PC-3 (cell line): ENCODE results near the gene GSX1. TPM values are rescaled to one million over a fixed set of nuclear protein-coding genes. Genes with fewer than 3 reads are reported as not detected.

Experiments used
- ATAC-seq: fragments of 200-7000 bp; cut with Tn5 transposase; 2 replicates; pipeline ENCODE4 v1.9.1; 2020; ENCODE audit warnings: mild to moderate bottlenecking, moderate library complexity
- BruUV-seq: library from RNA; stranded (reverse); fragments of 400-500 nt; replicated peaks from 2 replicates; lab custom pipeline; 2021; lab: Mats Ljungman, UMichigan
- CTCF ChIA-PET: fragments of 300-600 bp; sonication (Branson Sonifier 250); formaldehyde crosslinking; loops from one replicate; lab custom pipeline; 2022; ENCODE audit warnings: antibody characterized with exemption; lab: Charles Lee
- POLR2A ChIA-PET: fragments of 300-600 bp; sonication (Branson Sonifier 250); formaldehyde crosslinking; loops from one replicate; lab custom pipeline; 2022; ENCODE audit warnings: antibody characterized with exemption; ENCODE audit not compliant: unreplicated experiment; lab: Charles Lee
- DNase-seq: peaks from one replicate; pipeline ENCODE4 v3.0.0-alpha.2; 2015
- H2AFZ ChIP-seq: fragments of 300-600 bp; sonication (generic); 2 replicates; pipeline ENCODE4 v1.6.0; 2016; ENCODE audit warnings: antibody characterized with exemption, low read length
- H3F3A ChIP-seq: fragments of 300-600 bp; sonication (generic); one replicate; pipeline ENCODE4 v1.6.0; 2017; ENCODE audit warnings: antibody characterized with exemption, low read length, control low read depth, mild to moderate bottlenecking; ENCODE audit not compliant: unreplicated experiment
- H3K27ac ChIP-seq: fragments of 300-600 bp; sonication (generic); 2 replicates; pipeline ENCODE4 v1.5.1; 2016; ENCODE audit warnings: mild to moderate bottlenecking, low read length
- H3K27me3 ChIP-seq: fragments of 300-600 bp; sonication (generic); 2 replicates; pipeline ENCODE4 v1.6.1; 2016; ENCODE audit warnings: low read length, mixed read lengths
- H3K36me3 ChIP-seq: fragments of 300-600 bp; sonication (generic); 2 replicates; pipeline ENCODE4 v1.6.1; 2016; ENCODE audit warnings: low read depth, mixed run types, low read length, mixed read lengths
- H3K4me1 ChIP-seq: fragments of 300-600 bp; sonication (generic); 2 replicates; pipeline ENCODE4 v1.5.1; 2016; ENCODE audit warnings: low read length; ENCODE audit not compliant: insufficient read depth
- H3K4me2 ChIP-seq: fragments of 300-600 bp; sonication (generic); 2 replicates; pipeline ENCODE4 v1.6.0; 2016; ENCODE audit warnings: low read length
- H3K4me3 ChIP-seq: fragments of 300-600 bp; sonication (generic); 2 replicates; pipeline ENCODE4 v1.5.1; 2016; ENCODE audit warnings: mild to moderate bottlenecking, low read length, mixed read lengths
- H3K79me2 ChIP-seq: fragments of 300-600 bp; sonication (generic); 2 replicates; pipeline ENCODE4 v1.6.1; 2017; ENCODE audit warnings: low read length, mixed read lengths
- H3K9ac ChIP-seq: fragments of 300-600 bp; sonication (generic); 2 replicates; pipeline ENCODE4 v1.6.0; 2016; ENCODE audit warnings: mild to moderate bottlenecking, low read length
- H3K9me2 ChIP-seq: fragments of 300-600 bp; sonication (generic); replicated peaks from 2 replicates; pipeline ENCODE4 v1.6.1; 2016; ENCODE audit warnings: mixed run types, low read length, mixed read lengths
- H3K9me3 ChIP-seq: fragments of 300-600 bp; sonication (generic); 2 replicates; pipeline ENCODE4 v1.6.1; 2016; ENCODE audit warnings: low read length, mixed read lengths
- H4K20me1 ChIP-seq: fragments of 300-600 bp; sonication (generic); 2 replicates; pipeline ENCODE4 v1.6.1; 2016; ENCODE audit warnings: low read length, mixed read lengths
- CTCF ChIP-seq: fragments of 300-600 bp; sonication (generic); conservative IDR thresholded peaks from 2 replicates; pipeline ENCODE4 v1.5.1; 2017; ENCODE audit warnings: antibody characterized with exemption, low read depth, mild to moderate bottlenecking, low read length
- EZH2 ChIP-seq: fragments of 300-600 bp; sonication (generic); IDR thresholded peaks from one replicate; pipeline ENCODE4 v1.6.1; 2017; ENCODE audit warnings: antibody characterized with exemption, mild to moderate bottlenecking, low read length; ENCODE audit not compliant: unreplicated experiment
- EZH2phosphoT487 ChIP-seq: fragments of 300-600 bp; sonication (generic); IDR thresholded peaks from 2 replicates; pipeline ENCODE4 v1.6.1; 2018; ENCODE audit warnings: mild to moderate bottlenecking, antibody characterized with exemption, low read length, borderline replicate concordance
- intact Hi-C: fragments of 100-400 bp; cut with micrococcal nuclease; formaldehyde crosslinking; loops from 2 replicates; pipeline ENCODE4 v1.9.0; 2023
- total RNA-seq: library from RNA; depleted of rRNA; stranded (reverse); fragments of >200 nt; gene quantifications from 2 replicates; pipeline ENCODE4 v1.2.3, GENCODE V29; 2014

Gene GSX1
- total RNA-seq, 1 experiment from 2014 or later = not detected

GRCh38 chr13:27830010-27830409, 37.7 kb downstream of the GSX1 start:
- intact Hi-C loops = loop anchor here (1.0 kb wide), 2 partner anchors 123 to 154 kb away; no protein-coding TSS in a partner anchor
- DNase-seq (peak; percentile 57), ATAC-seq (peak; percentile 63)
- H3K79me2 ChIP-seq = no peaks in the 10 kb centered on the region
- no peak overlapping the region for H3K27ac ChIP-seq
- H3F3A ChIP-seq = no peaks in the 10 kb centered on the region
- no peak overlapping the region for H3K9ac ChIP-seq
- peaks cover 8% of the 10 kb centered on the region for H3K4me1 ChIP-seq
- H3K27me3 ChIP-seq = peaks cover 40% of the 10 kb centered on the region
- no TSS peak for BruUV-seq
- no peaks in the 10 kb centered on the region for H3K36me3 ChIP-seq
- CTCF ChIA-PET = interaction anchor here (0.6 to 2.6 kb wide), 6 partner anchors 101 to 989 kb away, joined by 4 to 35 read pairs (median 7); no protein-coding TSS in a partner anchor
- H4K20me1 ChIP-seq = no peaks in the 10 kb centered on the region
- POLR2A ChIA-PET = interaction anchor here (0.6 kb wide), 1 partner anchor 185 kb away, joined by 5 read pairs; no protein-coding TSS in a partner anchor
- H3K9me2 ChIP-seq = no peaks in the 10 kb centered on the region
- peak overlapping the region; percentile 53; the same call in 1 of the 2 replicates for H2AFZ ChIP-seq
- peak overlapping the region; percentile 79 for H3K4me2 ChIP-seq
- TF ChIP-seq CTCF (peak; percentile 85), EZH2phosphoT487 (no peak)
- H3K4me3 ChIP-seq = peak overlapping the region; percentile 23; the same call in 1 of the 2 replicates
- no peaks in the 10 kb centered on the region for H3K9me3 ChIP-seq

DNA sequence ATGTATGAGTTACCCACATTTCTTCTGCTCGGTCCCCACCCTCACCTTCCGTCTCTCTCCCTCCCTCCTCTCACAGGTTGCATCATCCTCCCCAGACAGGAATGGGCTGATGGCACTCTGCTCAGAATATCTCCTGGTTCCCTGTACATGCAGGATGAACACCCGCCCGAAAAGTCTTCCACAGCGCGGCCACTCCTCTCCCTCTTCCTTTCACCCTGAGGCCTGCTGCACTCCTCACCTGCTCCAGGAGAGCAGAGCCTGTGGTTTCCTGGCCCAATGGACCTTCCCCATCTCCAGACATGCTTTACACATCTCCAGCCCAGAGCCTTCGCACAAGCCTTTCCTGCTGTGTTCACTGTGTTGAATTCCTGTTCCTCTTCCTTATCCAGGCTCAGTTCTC, 40.9 kb downstream of the GSX1 start:
- Histone ChIP-seq H3K79me2 (no peaks in the 10 kb centered on the region), H4K20me1 (no peaks in the 10 kb centered on the region), H3K27me3 (peaks cover 50% of the 10 kb centered on the region), H3K4me2 (no peak overlapping the region), H3K9me2 (no peaks in the 10 kb centered on the region), H3K4me3 (no peak overlapping the region), H3K9me3 (no peaks in the 10 kb centered on the region), H3K36me3 (no peaks in the 10 kb centered on the region), H3K9ac (no peak overlapping the region), H3K27ac (no peak overlapping the region), H2AFZ (no peak overlapping the region), H3F3A (no peaks in the 10 kb centered on the region), H3K4me1 (no peaks in the 10 kb centered on the region)
- ATAC-seq (no peak), DNase-seq (no peak)
- ChIA-PET CTCF (no interaction called here), POLR2A (no interaction called here)
- intact Hi-C loops = no loop called here
- BruUV-seq = no TSS peak
- TF ChIP-seq CTCF (no peak), EZH2phosphoT487 (no peak), EZH2 (no peak)

DNA sequence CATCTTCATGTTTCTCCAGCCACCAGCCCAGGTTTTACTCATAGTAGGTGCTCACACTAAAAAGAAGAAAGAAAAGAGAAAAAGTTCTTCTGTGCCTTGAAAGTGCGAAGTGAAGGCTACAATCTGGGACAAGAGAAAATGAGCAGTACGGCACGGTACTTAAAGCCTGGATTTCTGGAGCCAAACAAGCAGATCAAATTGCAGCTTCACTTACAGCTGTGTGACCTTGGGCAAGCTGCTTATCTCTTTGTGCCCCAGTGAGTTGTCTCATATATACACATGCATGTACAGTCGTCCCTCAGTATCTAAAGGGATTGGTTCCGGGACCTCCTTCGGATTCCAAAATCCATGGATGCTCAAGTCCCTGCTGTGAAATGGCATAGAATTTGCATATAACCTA, 41.8 kb downstream of the GSX1 start:
- H4K20me1 ChIP-seq = no peaks in the 10 kb centered on the region
- no peak overlapping the region for H2AFZ ChIP-seq
- H3F3A ChIP-seq = no peaks in the 10 kb centered on the region
- no peaks in the 10 kb centered on the region for H3K9me3 ChIP-seq
- H3K27ac ChIP-seq = no peak overlapping the region
- BruUV-seq = no TSS peak
- no peak overlapping the region for H3K9ac ChIP-seq
- ChIA-PET CTCF (no interaction called here), POLR2A (no interaction called here)
- no peaks in the 10 kb centered on the region for H3K36me3 ChIP-seq
- TF ChIP-seq EZH2 (no peak), EZH2phosphoT487 (no peak), CTCF (no peak)
- H3K27me3 ChIP-seq = peaks cover 50% of the 10 kb centered on the region
- H3K4me3 ChIP-seq = no peak overlapping the region
- no peak overlapping the region for H3K4me2 ChIP-seq
- H3K79me2 ChIP-seq = no peaks in the 10 kb centered on the region
- intact Hi-C loops = no loop called here
- H3K9me2 ChIP-seq = no peaks in the 10 kb centered on the region
- DNase-seq (no peak), ATAC-seq (no peak)
- H3K4me1 ChIP-seq = no peaks in the 10 kb centered on the region
